Occipital lobe (tissue), 2 donors: ENCODE data around the gene ENPP3. TPM values are rescaled to one million over a fixed set of nuclear protein-coding genes. Genes with fewer than 3 reads are reported as not detected.
A peak's percentile ranks its signal among the peaks of the same experiment; 100 is the strongest.

Experiments used
- DNase-seq: peaks from one replicate; lab custom pipeline; 2025; lab: John Stamatoyannopoulos, UW
- total RNA-seq: library from RNA; depleted of rRNA; stranded (reverse); fragments of >200 nt; gene quantifications from one replicate; pipeline ENCODE4 v1.2.3, GENCODE V29; 2014

Gene ENPP3
- total RNA-seq, result 0.47 TPM

GRCh38 chr6:131636880-131637792 is at the start of gene ENPP3:
Gene ENPP3 (plus strand): TSS chr6:131637302. CDS start chr6:131637385, 83 bp downstream.
- DNase-seq, result no peak

- no peak for DNase-seq
Observed at GRCh38 chr6:131587909-131588308, 49.2 kb upstream of the ENPP3 start.

GRCh38 chr6:131588643-131589042 is 48.5 kb upstream of the ENPP3 start:
- DNase-seq, result no peak

- no peak for DNase-seq
Observed at GRCh38 chr6:131592935-131593334, 44.2 kb upstream of the ENPP3 start.

GRCh38 chr6:131594074-131594473 is 43.0 kb upstream of the ENPP3 start:
- no peak for DNase-seq

GRCh38 chr6:131597446-131597845 is 39.7 kb upstream of the ENPP3 start:
- DNase-seq, result no peak

GRCh38 chr6:131600716-131601115 is 36.4 kb upstream of the ENPP3 start:
- DNase-seq, result no peak

- no peak for DNase-seq
Observed at GRCh38 chr6:131602781-131603312, 34.3 kb upstream of the ENPP3 start.

- DNase-seq, result no peak
Observed at GRCh38 chr6:131613296-131613925, 23.7 kb upstream of the ENPP3 start.

- no peak for DNase-seq
Observed at GRCh38 chr6:131615275-131615674, 21.8 kb upstream of the ENPP3 start.

- DNase-seq, result peak; percentile 93
Observed at GRCh38 chr6:131627724-131628682, 9.1 kb upstream of the ENPP3 start, which contains the start of gene MED23. Gene MED23 (minus strand): TSS chr6:131628242. CDS start chr6:131628049, 193 bp downstream.

- no peak for DNase-seq
Observed at GRCh38 chr6:131628726-131629125, 8.4 kb upstream of the ENPP3 start.

GRCh38 chr6:131629651-131630050 is 7.5 kb upstream of the ENPP3 start:
- DNase-seq, result no peak

GRCh38 chr6:131631625-131632289 is 5.3 kb upstream of the ENPP3 start:
- DNase-seq, result no peak

GRCh38 chr6:131635384-131636340 is 1.4 kb upstream of the ENPP3 start:
- no peak for DNase-seq

GRCh38 chr6:131638013-131638412 is 911 bp downstream of the ENPP3 start:
- DNase-seq, result no peak

- no peak for DNase-seq
Observed at GRCh38 chr6:131640100-131640499, 3.0 kb downstream of the ENPP3 start.

GRCh38 chr6:131640576-131640975 is 3.5 kb downstream of the ENPP3 start:
- DNase-seq, result no peak

GRCh38 chr6:131641554-131641953 is 4.5 kb downstream of the ENPP3 start:
- no peak for DNase-seq
